ENCODE measurements around the gene RTKN. TPM values are rescaled to one million over a fixed set of nuclear protein-coding genes. Genes with fewer than 3 reads are reported as not detected.

RTKN gene
- polyA plus RNA-seq, 3 donors: 0.07 TPM; not detected in 2

DNA sequence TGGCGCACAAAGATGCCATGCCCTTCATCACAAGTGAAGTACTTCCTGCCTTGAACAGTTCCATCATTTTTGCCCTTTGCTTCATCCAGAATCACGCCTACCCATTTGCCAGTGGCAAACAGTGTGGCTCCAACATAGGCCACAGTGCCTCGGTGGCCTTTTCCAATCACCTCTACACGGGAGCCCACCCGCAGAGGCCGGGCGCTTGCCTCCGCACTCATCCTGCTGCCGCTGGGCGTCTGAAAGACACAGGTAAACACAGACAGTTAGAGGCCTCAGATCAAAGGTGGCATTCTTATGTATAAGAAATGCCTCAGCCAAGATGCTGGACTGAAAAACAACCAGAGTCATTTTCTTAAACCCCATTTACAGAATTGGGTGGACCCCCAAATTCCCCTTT is 63.7 kb downstream of the RTKN start:
- Mint-ChIP-seq H3K4me3 (no peak overlapping the region), H3K36me3 (peaks cover 38 to 57% of the 10 kb centered on the region in 2 donors), H3K4me1 (peaks cover 14% of the 10 kb centered on the region), H3K9me3 (no peaks in the 10 kb centered on the region), H3K27me3 (ENCODE audit: low read depth in 3 of 3) (no peaks in the 10 kb centered on the region), H3K27ac (peak overlapping the region in 1 of 7 donors; percentile 62)
- Histone ChIP-seq H3K4me2 (replicated peaks; ENCODE audit: extremely low read depth, low read length, poor library complexity, severe bottlenecking) (no peak overlapping the region), H3K36me3 (replicated peaks in 1 of 2; ENCODE audit: control insufficient read depth in 1 of 2, insufficient read depth in 2 of 2, low read length in 2 of 2) (peaks cover 26 to 51% of the 10 kb centered on the region in 2 donors), H4K20me1 (ENCODE audit: insufficient read depth, low read length) (peaks cover 50% of the 10 kb centered on the region), H3K27ac (ENCODE audit: low read depth in 1 of 2, low read length in 2 of 2) (no peak overlapping the region), H3K4me1 (ENCODE audit: control insufficient read depth in 1 of 2, insufficient read depth in 2 of 2, low read length in 2 of 2) (peaks cover 0 to 3% of the 10 kb centered on the region in 2 donors), H3K4me3 (replicated peaks in 1 of 3; ENCODE audit: low read depth in 2 of 3, low read length in 3 of 3) (no peak overlapping the region), H3K9ac (ENCODE audit: insufficient read depth, low read length, poor library complexity, severe bottlenecking) (no peak overlapping the region), H3K27me3 (ENCODE audit: control insufficient read depth in 2 of 2, insufficient read depth in 2 of 2, low read length in 2 of 2) (no peaks in the 10 kb centered on the region), H3K79me2 (ENCODE audit: insufficient read depth, low read length) (peaks cover 25% of the 10 kb centered on the region), H3K9me3 (replicated peaks in 1 of 2; ENCODE audit: control insufficient read depth in 1 of 2, insufficient read depth in 1 of 2, low read length in 2 of 2) (no peaks in the 10 kb centered on the region), H2AFZ (ENCODE audit: insufficient read depth, low read depth, low read length, poor library complexity, severe bottlenecking) (no peak overlapping the region)
- 99% methylated on average over 8 of the region's 10 CpGs for WGBS (ENCODE audit: insufficient coverage)
- TF ChIP-seq, protein P1, sequence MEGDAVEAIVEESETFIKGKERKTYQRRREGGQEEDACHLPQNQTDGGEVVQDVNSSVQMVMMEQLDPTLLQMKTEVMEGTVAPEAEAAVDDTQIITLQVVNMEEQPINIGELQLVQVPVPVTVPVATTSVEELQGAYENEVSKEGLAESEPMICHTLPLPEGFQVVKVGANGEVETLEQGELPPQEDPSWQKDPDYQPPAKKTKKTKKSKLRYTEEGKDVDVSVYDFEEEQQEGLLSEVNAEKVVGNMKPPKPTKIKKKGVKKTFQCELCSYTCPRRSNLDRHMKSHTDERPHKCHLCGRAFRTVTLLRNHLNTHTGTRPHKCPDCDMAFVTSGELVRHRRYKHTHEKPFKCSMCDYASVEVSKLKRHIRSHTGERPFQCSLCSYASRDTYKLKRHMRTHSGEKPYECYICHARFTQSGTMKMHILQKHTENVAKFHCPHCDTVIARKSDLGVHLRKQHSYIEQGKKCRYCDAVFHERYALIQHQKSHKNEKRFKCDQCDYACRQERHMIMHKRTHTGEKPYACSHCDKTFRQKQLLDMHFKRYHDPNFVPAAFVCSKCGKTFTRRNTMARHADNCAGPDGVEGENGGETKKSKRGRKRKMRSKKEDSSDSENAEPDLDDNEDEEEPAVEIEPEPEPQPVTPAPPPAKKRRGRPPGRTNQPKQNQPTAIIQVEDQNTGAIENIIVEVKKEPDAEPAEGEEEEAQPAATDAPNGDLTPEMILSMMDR (IDR thresholded peaks at IDR 0.05): no peak
- no peak for DNase-seq
- intact Hi-C loops (cut with micrococcal nuclease): no loop called here

DNA sequence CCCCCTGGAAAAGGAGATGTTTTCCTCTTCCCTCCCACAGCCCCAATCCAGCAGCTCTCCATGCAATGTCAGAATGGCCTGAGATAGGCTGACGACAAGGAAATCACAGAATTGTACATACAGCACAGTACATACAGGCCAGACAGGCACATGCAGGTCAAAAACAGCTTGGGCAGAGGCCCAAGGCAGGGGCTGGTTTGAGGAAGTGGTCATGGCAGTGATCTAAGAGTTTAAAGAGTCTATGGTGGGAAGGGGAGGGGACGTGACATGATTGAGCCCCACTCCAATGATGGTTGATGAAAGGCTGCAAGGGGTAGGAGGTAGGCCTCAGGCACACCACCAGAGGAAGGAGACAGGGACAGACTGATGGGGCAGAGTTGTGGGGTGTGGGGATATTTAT is 65.9 kb downstream of the RTKN start:
- H3K9ac ChIP-seq (ENCODE audit: insufficient read depth, low read length, poor library complexity, severe bottlenecking): no peak overlapping the region
- H4K20me1 ChIP-seq (ENCODE audit: insufficient read depth, low read length): peaks cover 37% of the 10 kb centered on the region
- no peaks in the 10 kb centered on the region for H3K9me3 ChIP-seq (replicated peaks in 1 of 2; ENCODE audit: control insufficient read depth in 1 of 2, insufficient read depth in 1 of 2, low read length in 2 of 2)
- H3K27ac ChIP-seq (ENCODE audit: low read depth in 1 of 2, low read length in 2 of 2): no peak overlapping the region
- H3K27me3 Mint-ChIP-seq (ENCODE audit: low read depth in 3 of 3): no peaks in the 10 kb centered on the region
- peaks cover 13% of the 10 kb centered on the region for H3K4me1 Mint-ChIP-seq
- peaks cover 0 to 3% of the 10 kb centered on the region in 2 donors for H3K4me1 ChIP-seq (ENCODE audit: control insufficient read depth in 1 of 2, insufficient read depth in 2 of 2, low read length in 2 of 2)
- H3K4me3 Mint-ChIP-seq: no peak overlapping the region
- H3K36me3 ChIP-seq (replicated peaks in 1 of 2; ENCODE audit: control insufficient read depth in 1 of 2, insufficient read depth in 2 of 2, low read length in 2 of 2): peaks cover 35 to 73% of the 10 kb centered on the region in 2 donors
- peak overlapping the region in 2 of 7 donors; percentile 7 to 21 for H3K27ac Mint-ChIP-seq
- no peak overlapping the region for H3K4me3 ChIP-seq (replicated peaks in 1 of 3; ENCODE audit: low read depth in 2 of 3, low read length in 3 of 3)
- no peak overlapping the region for H3K4me2 ChIP-seq (replicated peaks; ENCODE audit: extremely low read depth, low read length, poor library complexity, severe bottlenecking)
- 60% methylated on average over 1 of the region's 2 CpGs for WGBS (ENCODE audit: insufficient coverage)
- no peak for DNase-seq
- no peaks in the 10 kb centered on the region for H3K9me3 Mint-ChIP-seq
- peaks cover 52 to 60% of the 10 kb centered on the region in 2 donors for H3K36me3 Mint-ChIP-seq
- intact Hi-C loops (cut with micrococcal nuclease): no loop called here
- no peak overlapping the region for H2AFZ ChIP-seq (ENCODE audit: insufficient read depth, low read depth, low read length, poor library complexity, severe bottlenecking)
- no peaks in the 10 kb centered on the region for H3K27me3 ChIP-seq (ENCODE audit: control insufficient read depth in 2 of 2, insufficient read depth in 2 of 2, low read length in 2 of 2)
- peaks cover 18% of the 10 kb centered on the region for H3K79me2 ChIP-seq (ENCODE audit: insufficient read depth, low read length)
- TF ChIP-seq, protein P1 (IDR thresholded peaks at IDR 0.05): no peak

Other genes starting within 250 kb of the RTKN start
- gene MTHFD2, start 243.3 kb downstream of the RTKN start, polyA plus RNA-seq: 10 to 100 TPM; 24.1 to 39.4 (median 38.5) TPM
- 1 to 10 TPM in 1 of 3 donors, under 1 TPM in 1, not detected in 1; 0.10 to 1.1 TPM for gene SLC4A5, start 98.5 kb downstream of the RTKN start, polyA plus RNA-seq
- 10 to 100 TPM; 27.7 to 45.5 (median 45.5) TPM for gene DCTN1, start 61.6 kb downstream of the RTKN start, polyA plus RNA-seq
- 1 to 10 TPM in 2 of 3 donors, under 1 TPM in 1; 0.49 to 1.7 (median 1.2) TPM for gene C2orf81, start 20.3 kb downstream of the RTKN start, polyA plus RNA-seq
- gene WDR54, start 20.2 kb downstream of the RTKN start, polyA plus RNA-seq: 10 to 100 TPM in 1 of 3 donors, 1 to 10 TPM in 2; 7.1 to 11.7 (median 7.9) TPM
- gene INO80B, start 13.2 kb upstream of the RTKN start, polyA plus RNA-seq: 10 to 100 TPM in 1 of 3 donors, 1 to 10 TPM in 2; 4.8 to 48.7 (median 4.8) TPM
- gene WBP1, start 16.5 kb upstream of the RTKN start, polyA plus RNA-seq: 100 to 1,000 TPM in 1 of 3 donors, 10 to 100 TPM in 2; 23.9 to 109 (median 31.0) TPM
- 10 to 100 TPM; 30.5 to 63.2 (median 36.4) TPM for gene MOGS, start 23.4 kb upstream of the RTKN start, polyA plus RNA-seq
- gene MRPL53, start 30.7 kb upstream of the RTKN start, polyA plus RNA-seq: 100 to 1,000 TPM in 2 of 3 donors, 10 to 100 TPM in 1; 48.6 to 133 (median 106) TPM
- 10 to 100 TPM in 1 of 3 donors, 1 to 10 TPM in 2; 2.2 to 15.8 (median 3.7) TPM for gene CCDC142, start 41.1 kb upstream of the RTKN start, polyA plus RNA-seq
- gene TTC31, start 41.1 kb upstream of the RTKN start, polyA plus RNA-seq: 10 to 100 TPM; 19.6 to 46.5 (median 21.3) TPM
- under 1 TPM in 2 of 3 donors, not detected in 1; 0.46 to 0.76 TPM for gene LBX2, start 57.7 kb upstream of the RTKN start, polyA plus RNA-seq
- gene PCGF1, start 65.8 kb upstream of the RTKN start, polyA plus RNA-seq: 10 to 100 TPM; 18.0 to 30.5 (median 20.5) TPM
- not detected for gene TLX2, start 72.5 kb upstream of the RTKN start, polyA plus RNA-seq
- gene DQX1, start 84.3 kb upstream of the RTKN start, polyA plus RNA-seq: under 1 TPM in 1 of 3 donors, not detected in 2; 0.36 TPM
- gene AUP1, start 87.8 kb upstream of the RTKN start, polyA plus RNA-seq: 100 to 1,000 TPM; 130 to 385 (median 149) TPM
- gene HTRA2, start 88.0 kb upstream of the RTKN start, polyA plus RNA-seq: 10 to 100 TPM; 11.3 to 20.5 (median 15.0) TPM
- 10 to 100 TPM; 18.2 to 35.0 (median 18.5) TPM for gene LOXL3, start 112.0 kb upstream of the RTKN start, polyA plus RNA-seq
- gene DOK1, start 112.8 kb upstream of the RTKN start, polyA plus RNA-seq: 10 to 100 TPM; 48.0 to 53.6 (median 49.3) TPM
- 1 to 10 TPM in 2 of 3 donors, under 1 TPM in 1; 1.00 to 4.6 (median 1.8) TPM for gene M1AP, start 206.4 kb upstream of the RTKN start, polyA plus RNA-seq
- under 1 TPM; 0.16 to 0.44 (median 0.43) TPM for gene SEMA4F, start 212.3 kb upstream of the RTKN start, polyA plus RNA-seq